Measurements from ENCODE around the gene CHADL. TPM values are rescaled to one million over a fixed set of nuclear protein-coding genes. Genes with fewer than 3 reads are reported as not detected.
A peak's percentile ranks its signal among the peaks of the same experiment; 100 is the strongest.

Gene CHADL
- total RNA-seq, 1 donor from 2014 or later, result 0.27 TPM

- TF ChIP-seq, protein P1, sequence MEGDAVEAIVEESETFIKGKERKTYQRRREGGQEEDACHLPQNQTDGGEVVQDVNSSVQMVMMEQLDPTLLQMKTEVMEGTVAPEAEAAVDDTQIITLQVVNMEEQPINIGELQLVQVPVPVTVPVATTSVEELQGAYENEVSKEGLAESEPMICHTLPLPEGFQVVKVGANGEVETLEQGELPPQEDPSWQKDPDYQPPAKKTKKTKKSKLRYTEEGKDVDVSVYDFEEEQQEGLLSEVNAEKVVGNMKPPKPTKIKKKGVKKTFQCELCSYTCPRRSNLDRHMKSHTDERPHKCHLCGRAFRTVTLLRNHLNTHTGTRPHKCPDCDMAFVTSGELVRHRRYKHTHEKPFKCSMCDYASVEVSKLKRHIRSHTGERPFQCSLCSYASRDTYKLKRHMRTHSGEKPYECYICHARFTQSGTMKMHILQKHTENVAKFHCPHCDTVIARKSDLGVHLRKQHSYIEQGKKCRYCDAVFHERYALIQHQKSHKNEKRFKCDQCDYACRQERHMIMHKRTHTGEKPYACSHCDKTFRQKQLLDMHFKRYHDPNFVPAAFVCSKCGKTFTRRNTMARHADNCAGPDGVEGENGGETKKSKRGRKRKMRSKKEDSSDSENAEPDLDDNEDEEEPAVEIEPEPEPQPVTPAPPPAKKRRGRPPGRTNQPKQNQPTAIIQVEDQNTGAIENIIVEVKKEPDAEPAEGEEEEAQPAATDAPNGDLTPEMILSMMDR (IDR thresholded peaks at IDR 0.05; ENCODE audit: partially characterized antibody, unreplicated experiment), result no peak
- no peaks in the 10 kb centered on the region for H3K36me3 Mint-ChIP-seq (ENCODE audit: unreplicated experiment)
Observed at GRCh38 chr22:41274856-41275255, 34.1 kb upstream of the CHADL start.

DNA sequence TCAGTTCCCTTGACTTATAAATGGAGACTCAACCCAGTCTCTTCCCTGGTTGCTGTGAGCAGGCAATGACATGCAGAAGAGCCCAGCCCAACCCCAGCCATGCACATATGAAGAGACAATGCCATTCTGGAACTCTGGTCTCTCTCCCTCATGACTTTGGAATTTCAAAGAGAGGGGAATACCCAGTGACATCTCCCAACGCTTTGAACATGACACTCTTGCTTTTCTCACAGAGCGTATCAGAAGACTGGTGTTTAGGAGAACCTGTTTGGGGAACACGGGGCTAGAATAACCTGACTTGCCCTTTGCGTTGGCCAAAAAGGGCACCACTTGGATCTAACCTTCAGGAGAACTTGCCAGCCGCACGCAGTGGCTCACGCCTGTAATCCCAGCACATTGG, 32.4 kb upstream of the CHADL start:
- no peaks in the 10 kb centered on the region for H3K9me3 Mint-ChIP-seq (ENCODE audit: unreplicated experiment)
- H3K4me3 Mint-ChIP-seq (ENCODE audit: unreplicated experiment), result no peak overlapping the region
- no peaks in the 10 kb centered on the region for H3K4me1 Mint-ChIP-seq (ENCODE audit: low read depth, unreplicated experiment)
- no peak for DNase-seq
- H3K27ac Mint-ChIP-seq (ENCODE audit: unreplicated experiment), result no peak overlapping the region
- TF ChIP-seq, protein P1 (IDR thresholded peaks at IDR 0.05; ENCODE audit: partially characterized antibody, unreplicated experiment), result no peak
- peaks cover 2% of the 10 kb centered on the region for H3K27me3 Mint-ChIP-seq (ENCODE audit: unreplicated experiment)
- H3K36me3 Mint-ChIP-seq (ENCODE audit: unreplicated experiment), result no peaks in the 10 kb centered on the region

More at GRCh38 chr22:41274856-41275255, 34.1 kb upstream of the CHADL start:
- Mint-ChIP-seq H3K27ac (ENCODE audit: unreplicated experiment) (no peak overlapping the region), H3K27me3 (ENCODE audit: unreplicated experiment) (peaks cover 2% of the 10 kb centered on the region), H3K9me3 (ENCODE audit: unreplicated experiment) (no peaks in the 10 kb centered on the region), H3K4me1 (ENCODE audit: low read depth, unreplicated experiment) (no peaks in the 10 kb centered on the region), H3K4me3 (ENCODE audit: unreplicated experiment) (no peak overlapping the region)
- no peak for DNase-seq

DNA sequence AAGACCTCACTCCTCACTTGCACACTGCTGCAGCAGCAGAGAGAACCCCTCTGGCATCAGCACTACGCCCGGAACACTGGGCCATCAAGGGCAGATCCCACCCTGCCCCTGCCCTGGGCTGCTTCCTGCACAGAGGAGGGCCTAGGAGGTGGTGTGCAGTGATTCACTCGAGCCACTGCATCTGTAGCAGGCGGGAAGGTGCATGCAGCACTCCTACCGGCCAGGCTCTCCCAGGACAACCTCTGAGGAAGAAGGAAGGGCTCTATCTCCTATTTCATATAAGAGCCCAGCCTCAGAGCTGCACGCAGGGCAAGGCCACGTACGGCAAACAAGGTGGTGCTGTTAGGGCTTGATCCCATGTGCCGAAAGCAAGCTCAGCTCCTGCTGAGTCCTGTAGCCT, 31.1 kb upstream of the CHADL start:
- no peaks in the 10 kb centered on the region for H3K36me3 Mint-ChIP-seq (ENCODE audit: unreplicated experiment)
- H3K9me3 Mint-ChIP-seq (ENCODE audit: unreplicated experiment), result no peaks in the 10 kb centered on the region
- H3K27ac Mint-ChIP-seq (ENCODE audit: unreplicated experiment), result no peak overlapping the region
- no peak for DNase-seq
- peaks cover 2% of the 10 kb centered on the region for H3K27me3 Mint-ChIP-seq (ENCODE audit: unreplicated experiment)
- no peak overlapping the region for H3K4me3 Mint-ChIP-seq (ENCODE audit: unreplicated experiment)
- TF ChIP-seq, protein P1 (IDR thresholded peaks at IDR 0.05; ENCODE audit: partially characterized antibody, unreplicated experiment), result no peak
- H3K4me1 Mint-ChIP-seq (ENCODE audit: low read depth, unreplicated experiment), result no peaks in the 10 kb centered on the region

- no peaks in the 10 kb centered on the region for H3K9me3 Mint-ChIP-seq (ENCODE audit: unreplicated experiment)
- no peak overlapping the region for H3K4me3 Mint-ChIP-seq (ENCODE audit: unreplicated experiment)
- H3K27me3 Mint-ChIP-seq (ENCODE audit: unreplicated experiment), result peaks cover 9% of the 10 kb centered on the region
- TF ChIP-seq, protein P1 (IDR thresholded peaks at IDR 0.05; ENCODE audit: partially characterized antibody, unreplicated experiment), result no peak
- H3K27ac Mint-ChIP-seq (ENCODE audit: unreplicated experiment), result no peak overlapping the region
- no peaks in the 10 kb centered on the region for H3K36me3 Mint-ChIP-seq (ENCODE audit: unreplicated experiment)
- H3K4me1 Mint-ChIP-seq (ENCODE audit: low read depth, unreplicated experiment), result peaks cover 6% of the 10 kb centered on the region
- DNase-seq, result no peak
Observed at GRCh38 chr22:41267958-41268357, 27.2 kb upstream of the CHADL start.

- no peak for DNase-seq
- TF ChIP-seq, protein P1 (IDR thresholded peaks at IDR 0.05; ENCODE audit: partially characterized antibody, unreplicated experiment), result no peak
- Mint-ChIP-seq H3K9me3 (ENCODE audit: unreplicated experiment) (peaks cover 1% of the 10 kb centered on the region), H3K27me3 (ENCODE audit: unreplicated experiment) (peaks cover 9% of the 10 kb centered on the region), H3K36me3 (ENCODE audit: unreplicated experiment) (no peaks in the 10 kb centered on the region), H3K4me1 (ENCODE audit: low read depth, unreplicated experiment) (peaks cover 6% of the 10 kb centered on the region), H3K27ac (ENCODE audit: unreplicated experiment) (peak overlapping the region; percentile 64), H3K4me3 (ENCODE audit: unreplicated experiment) (no peak overlapping the region)
Observed at GRCh38 chr22:41264408-41264941, 23.7 kb upstream of the CHADL start.

Measured in glutamatergic neuron (in vitro differentiated cells).